C4-2B (cell line): Measurements from ENCODE around the gene RRAGC.
"Not testable (repeated sequence)": the region's sequence is repeated elsewhere in the genome, so short reads cannot be mapped to it uniquely, and the experiment has no call there.

Experiments
- CTCF ChIP-seq: fragments of 450-650 bp; conservative IDR thresholded peaks from 2 replicates; pipeline ENCODE4 v1.5.1; 2017; ENCODE audit warnings: mild to moderate bottlenecking
- ZFX ChIP-seq: fragments of 450-650 bp; IDR thresholded peaks from 2 replicates; pipeline ENCODE4 v1.6.1; 2017

- TF ChIP-seq CTCF, ZFX: not testable (repeated sequence)
Observed at GRCh38 chr1:38836316-38836715, 23.3 kb downstream of the RRAGC start.
